ENCODE measurements around the gene RAET1E. TPM values are rescaled to one million over a fixed set of nuclear protein-coding genes. Genes with fewer than 3 reads are reported as not detected.
"Not testable (repeated sequence)": the region's sequence is repeated elsewhere in the genome, so short reads cannot be mapped to it uniquely, and the experiment has no call there.

Gene RAET1E
- total RNA-seq, 1 experiment from 2014 or later: not detected

DNA sequence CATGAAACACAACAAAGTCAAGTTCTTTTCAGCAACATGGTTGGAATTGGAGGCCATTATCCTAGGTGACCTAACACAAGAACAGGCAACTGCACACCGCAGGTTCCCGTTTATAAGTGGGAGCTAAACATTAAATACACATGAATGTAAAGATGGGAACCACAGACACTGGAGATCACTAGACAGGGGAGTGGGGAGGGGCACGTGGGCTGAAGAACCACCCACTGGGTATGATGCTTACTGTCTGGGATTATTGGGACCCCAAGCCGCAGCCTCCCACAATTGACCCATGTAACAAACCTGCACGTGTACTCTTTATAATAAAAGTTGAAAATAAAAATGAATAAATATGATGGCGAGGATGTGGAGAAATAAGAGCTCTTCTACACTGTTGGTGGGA is 33.6 kb upstream of the RAET1E start:
- BruUV-seq (replicated peaks): no TSS peak
- Histone ChIP-seq H3K4me3 (ENCODE audit: low read depth, low read length) (no peak overlapping the region), H3K27me3 (replicated peaks; ENCODE audit: control insufficient read depth, insufficient read depth, low read length) (no peaks in the 10 kb centered on the region; the same call in 1 of the 2 replicates), H3K9me3 (no peaks in the 10 kb centered on the region), H3K4me1 (no peaks in the 10 kb centered on the region), H3K36me3 (ENCODE audit: control insufficient read depth, insufficient read depth, low read length) (no peaks in the 10 kb centered on the region)
- Mint-ChIP-seq H3K36me3 (ENCODE audit: insufficient read depth, unreplicated experiment) (no peaks in the 10 kb centered on the region), H3K27me3 (ENCODE audit: insufficient read depth, unreplicated experiment) (peaks cover 38% of the 10 kb centered on the region), H3K4me1 (ENCODE audit: low read depth, unreplicated experiment) (peaks cover 7% of the 10 kb centered on the region), H3K9me3 (ENCODE audit: unreplicated experiment) (no peaks in the 10 kb centered on the region), H3K4me3 (ENCODE audit: unreplicated experiment) (no peak overlapping the region), H3K27ac (ENCODE audit: unreplicated experiment) (no peak overlapping the region)
- DNase-seq: no peak
- CTCF ChIA-PET: no interaction called here
- TF ChIP-seq, protein P1, sequence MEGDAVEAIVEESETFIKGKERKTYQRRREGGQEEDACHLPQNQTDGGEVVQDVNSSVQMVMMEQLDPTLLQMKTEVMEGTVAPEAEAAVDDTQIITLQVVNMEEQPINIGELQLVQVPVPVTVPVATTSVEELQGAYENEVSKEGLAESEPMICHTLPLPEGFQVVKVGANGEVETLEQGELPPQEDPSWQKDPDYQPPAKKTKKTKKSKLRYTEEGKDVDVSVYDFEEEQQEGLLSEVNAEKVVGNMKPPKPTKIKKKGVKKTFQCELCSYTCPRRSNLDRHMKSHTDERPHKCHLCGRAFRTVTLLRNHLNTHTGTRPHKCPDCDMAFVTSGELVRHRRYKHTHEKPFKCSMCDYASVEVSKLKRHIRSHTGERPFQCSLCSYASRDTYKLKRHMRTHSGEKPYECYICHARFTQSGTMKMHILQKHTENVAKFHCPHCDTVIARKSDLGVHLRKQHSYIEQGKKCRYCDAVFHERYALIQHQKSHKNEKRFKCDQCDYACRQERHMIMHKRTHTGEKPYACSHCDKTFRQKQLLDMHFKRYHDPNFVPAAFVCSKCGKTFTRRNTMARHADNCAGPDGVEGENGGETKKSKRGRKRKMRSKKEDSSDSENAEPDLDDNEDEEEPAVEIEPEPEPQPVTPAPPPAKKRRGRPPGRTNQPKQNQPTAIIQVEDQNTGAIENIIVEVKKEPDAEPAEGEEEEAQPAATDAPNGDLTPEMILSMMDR (IDR thresholded peaks at IDR 0.05; ENCODE audit: insufficient read depth in 1 of 2, low read depth in 1 of 2, low read length in 1 of 2, severe bottlenecking in 1 of 2, unreplicated experiment in 1 of 2): no peak
- POLR2A ChIA-PET: no interaction called here
- intact Hi-C loops (cut with micrococcal nuclease; ENCODE audit: unreplicated experiment): loop anchor here (5.0 to 10.0 kb wide), 2 partner anchors 136 to 403 kb away; partner anchors contain the start of gene ULBP3

GRCh38 chr6:149929422-149929821 is 31.5 kb upstream of the RAET1E start:
- H3K4me1 Mint-ChIP-seq (ENCODE audit: low read depth, unreplicated experiment): peaks cover 7% of the 10 kb centered on the region
- CTCF ChIA-PET: no interaction called here
- peak in 1 of 2 experiments; percentile 32 for DNase-seq
- H3K27ac Mint-ChIP-seq (ENCODE audit: unreplicated experiment): no peak overlapping the region
- Histone ChIP-seq H3K27me3 (replicated peaks; ENCODE audit: control insufficient read depth, insufficient read depth, low read length) (no peaks in the 10 kb centered on the region; the same call in 1 of the 2 replicates), H3K36me3 (ENCODE audit: control insufficient read depth, insufficient read depth, low read length) (no peaks in the 10 kb centered on the region), H3K4me1 (no peaks in the 10 kb centered on the region), H3K4me3 (ENCODE audit: low read depth, low read length) (no peak overlapping the region), H3K9me3 (no peaks in the 10 kb centered on the region)
- POLR2A ChIA-PET: no interaction called here
- no peaks in the 10 kb centered on the region for H3K9me3 Mint-ChIP-seq (ENCODE audit: unreplicated experiment)
- TF ChIP-seq, protein P1 (IDR thresholded peaks at IDR 0.05; ENCODE audit: insufficient read depth in 1 of 2, low read depth in 1 of 2, low read length in 1 of 2, severe bottlenecking in 1 of 2, unreplicated experiment in 1 of 2): peak; percentile 49 to 58
- BruUV-seq (replicated peaks): no TSS peak
- H3K4me3 Mint-ChIP-seq (ENCODE audit: unreplicated experiment): no peak overlapping the region
- H3K27me3 Mint-ChIP-seq (ENCODE audit: insufficient read depth, unreplicated experiment): peaks cover 36% of the 10 kb centered on the region
- H3K36me3 Mint-ChIP-seq (ENCODE audit: insufficient read depth, unreplicated experiment): no peaks in the 10 kb centered on the region
- intact Hi-C loops (cut with micrococcal nuclease; ENCODE audit: unreplicated experiment): loop anchor here (5.0 kb wide), 1 partner anchor 382 kb away; the partner anchor contains the start of gene PPIL4

GRCh38 chr6:149927025-149927424 is 29.1 kb upstream of the RAET1E start:
- H3K27me3 Mint-ChIP-seq (ENCODE audit: insufficient read depth, unreplicated experiment): peaks cover 35% of the 10 kb centered on the region
- H3K9me3 Mint-ChIP-seq (ENCODE audit: unreplicated experiment); H3K4me1 Mint-ChIP-seq (ENCODE audit: low read depth, unreplicated experiment); H3K4me3 ChIP-seq (ENCODE audit: low read depth, low read length); H3K4me1 ChIP-seq; DNase-seq; H3K27me3 ChIP-seq (replicated peaks; ENCODE audit: control insufficient read depth, insufficient read depth, low read length); H3K4me3 Mint-ChIP-seq (ENCODE audit: unreplicated experiment); CTCF ChIA-PET; H3K27ac Mint-ChIP-seq (ENCODE audit: unreplicated experiment); H3K9me3 ChIP-seq; POLR2A ChIA-PET; H3K36me3 Mint-ChIP-seq (ENCODE audit: insufficient read depth, unreplicated experiment); BruUV-seq (replicated peaks); H3K36me3 ChIP-seq (ENCODE audit: control insufficient read depth, insufficient read depth, low read length): not testable (repeated sequence)
- intact Hi-C loops (cut with micrococcal nuclease; ENCODE audit: unreplicated experiment): loop anchor here (5.0 kb wide), 1 partner anchor 380 kb away; the partner anchor contains the start of gene PPIL4

All from Caco-2 (cell line).